HL-60 (cell line): ENCODE measurements around the gene SORCS2.

Experiments used
- DNase-seq, 2 experiments: peaks; one replicate each; pipeline ENCODE4 v3.0.0-alpha.2; 2010 to 2020; ENCODE audit warnings: low read depth in 1 of 2, low spot score in 1 of 2
- H3K27ac ChIP-seq: fragments of 250-450 bp; sonication (Bioruptor Pico); replicated peaks from 2 replicates; pipeline ENCODE4 v1.5.1; 2020; ENCODE audit warnings: mild to moderate bottlenecking, moderate library complexity
- H3K27me3 ChIP-seq: fragments of 250-450 bp; sonication (Bioruptor Pico); 2 replicates; pipeline ENCODE4 v1.5.1; 2021; ENCODE audit warnings: mild to moderate bottlenecking, moderate library complexity; ENCODE audit not compliant: insufficient read depth, poor library complexity, severe bottlenecking
- H3K4me3 ChIP-seq: replicated peaks from 2 replicates; pipeline ENCODE4 v1.5.1; 2011; ENCODE audit warnings: mild to moderate bottlenecking, control low read depth, low read length; ENCODE audit not compliant: insufficient read depth
- GABPA ChIP-seq: IDR thresholded peaks from 2 replicates; pipeline ENCODE4 v1.6.1; 2012; ENCODE audit warnings: low read depth
- POLR2AphosphoS5 ChIP-seq: IDR thresholded peaks from 2 replicates; pipeline ENCODE4 v1.6.1; 2012; ENCODE audit warnings: low read depth
- REST ChIP-seq: IDR thresholded peaks from 2 replicates; pipeline ENCODE4 v1.6.1; 2012; ENCODE audit warnings: low read depth; ENCODE audit not compliant: insufficient replicate concordance
- SPI1 ChIP-seq: IDR thresholded peaks from 2 replicates; pipeline ENCODE4 v1.6.1; 2012; ENCODE audit warnings: low read depth, mild to moderate bottlenecking, borderline replicate concordance
- TF ChIP-seq, protein P1 (sequence below): IDR thresholded peaks from one replicate; pipeline ENCODE4 v1.5.1; 2011; ENCODE audit warnings: low read length, control low read depth, inconsistent platforms; ENCODE audit not compliant: insufficient read depth

Gene SORCS2

DNA sequence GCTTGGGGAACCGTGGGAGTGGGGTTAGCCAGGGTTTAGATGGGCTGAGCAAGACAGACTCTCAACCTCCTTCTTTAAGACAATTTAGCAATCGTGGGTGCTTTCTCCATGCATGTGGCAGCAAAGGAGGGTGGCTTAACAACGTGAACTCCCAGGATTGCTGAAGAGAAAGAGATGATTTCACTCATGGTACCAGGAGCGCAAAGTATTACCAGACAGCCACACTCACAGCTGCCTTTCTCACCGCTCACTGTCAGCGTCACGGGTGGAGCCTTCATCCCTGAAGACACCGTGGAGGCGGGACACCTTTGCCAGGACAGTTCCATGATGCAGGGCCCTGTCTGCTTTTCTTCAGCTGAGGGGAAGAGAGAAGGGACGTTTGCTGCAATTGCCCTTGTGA, 454.8 kb downstream of the SORCS2 start:
- no peak for DNase-seq
- 0 out of 2 replicates have a peak overlapping the region, but pooled peaks have one; percentile 44 for H3K27ac ChIP-seq
- H3K4me3 ChIP-seq = no peak overlapping the region
- H3K27me3 ChIP-seq = no peaks in the 10 kb centered on the region
- TF ChIP-seq REST = no peak
- TF ChIP-seq, protein P1, sequence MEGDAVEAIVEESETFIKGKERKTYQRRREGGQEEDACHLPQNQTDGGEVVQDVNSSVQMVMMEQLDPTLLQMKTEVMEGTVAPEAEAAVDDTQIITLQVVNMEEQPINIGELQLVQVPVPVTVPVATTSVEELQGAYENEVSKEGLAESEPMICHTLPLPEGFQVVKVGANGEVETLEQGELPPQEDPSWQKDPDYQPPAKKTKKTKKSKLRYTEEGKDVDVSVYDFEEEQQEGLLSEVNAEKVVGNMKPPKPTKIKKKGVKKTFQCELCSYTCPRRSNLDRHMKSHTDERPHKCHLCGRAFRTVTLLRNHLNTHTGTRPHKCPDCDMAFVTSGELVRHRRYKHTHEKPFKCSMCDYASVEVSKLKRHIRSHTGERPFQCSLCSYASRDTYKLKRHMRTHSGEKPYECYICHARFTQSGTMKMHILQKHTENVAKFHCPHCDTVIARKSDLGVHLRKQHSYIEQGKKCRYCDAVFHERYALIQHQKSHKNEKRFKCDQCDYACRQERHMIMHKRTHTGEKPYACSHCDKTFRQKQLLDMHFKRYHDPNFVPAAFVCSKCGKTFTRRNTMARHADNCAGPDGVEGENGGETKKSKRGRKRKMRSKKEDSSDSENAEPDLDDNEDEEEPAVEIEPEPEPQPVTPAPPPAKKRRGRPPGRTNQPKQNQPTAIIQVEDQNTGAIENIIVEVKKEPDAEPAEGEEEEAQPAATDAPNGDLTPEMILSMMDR = no peak
- TF ChIP-seq GABPA = no peak
- TF ChIP-seq POLR2AphosphoS5 = no peak
- no peak for TF ChIP-seq SPI1

DNA sequence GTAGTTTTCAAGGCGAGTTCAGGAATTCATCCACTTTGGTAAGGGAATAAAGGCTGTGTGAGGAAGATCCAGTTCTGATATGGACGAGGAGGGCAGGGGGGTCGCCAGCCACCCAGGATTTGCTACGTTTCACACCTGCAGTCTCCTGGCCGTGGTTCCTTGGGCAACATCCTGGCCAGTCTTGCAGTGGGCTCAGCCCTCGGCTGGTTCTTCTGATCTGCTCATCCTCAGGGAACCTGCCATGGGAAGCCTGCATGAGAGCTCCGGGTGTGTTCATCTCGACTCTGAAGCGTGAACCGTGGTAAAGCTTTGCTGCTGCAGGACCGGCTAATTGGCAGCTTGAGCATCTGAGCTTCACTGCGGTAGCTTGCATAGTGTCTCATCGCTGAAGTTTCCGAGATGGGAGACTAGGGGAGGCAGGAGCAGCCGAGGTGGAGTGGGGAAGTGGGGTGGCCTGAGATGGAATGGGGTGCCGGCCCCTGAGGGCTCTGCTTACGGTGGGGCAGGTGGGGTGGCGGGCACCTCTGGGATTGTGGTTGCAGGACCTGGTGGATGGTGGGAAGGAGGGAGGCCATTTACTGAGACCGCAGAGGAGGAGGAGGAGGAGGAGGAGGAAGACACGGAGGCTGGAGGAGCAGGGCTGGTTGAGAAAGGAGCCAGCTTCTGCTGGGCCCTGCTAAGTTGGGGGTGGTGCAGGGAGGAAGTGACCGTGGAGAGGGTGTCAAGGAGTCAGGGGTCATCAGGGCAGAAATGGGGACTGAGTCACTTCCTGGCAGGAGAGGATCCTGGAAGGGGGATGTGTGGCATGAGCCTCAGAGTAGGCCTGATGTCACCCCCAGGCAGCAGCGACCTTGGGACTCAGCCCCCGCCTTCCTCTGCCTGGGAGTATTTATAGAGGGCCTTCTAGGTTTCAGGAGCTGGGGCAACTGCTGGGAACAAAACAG, 455.5 kb downstream of the SORCS2 start:
- DNase-seq = peak; percentile 13 to 51
- TF ChIP-seq, protein P1 = no peak
- TF ChIP-seq POLR2AphosphoS5 = no peak
- no peak for TF ChIP-seq SPI1
- TF ChIP-seq REST = no peak
- no peak for TF ChIP-seq GABPA

DNA sequence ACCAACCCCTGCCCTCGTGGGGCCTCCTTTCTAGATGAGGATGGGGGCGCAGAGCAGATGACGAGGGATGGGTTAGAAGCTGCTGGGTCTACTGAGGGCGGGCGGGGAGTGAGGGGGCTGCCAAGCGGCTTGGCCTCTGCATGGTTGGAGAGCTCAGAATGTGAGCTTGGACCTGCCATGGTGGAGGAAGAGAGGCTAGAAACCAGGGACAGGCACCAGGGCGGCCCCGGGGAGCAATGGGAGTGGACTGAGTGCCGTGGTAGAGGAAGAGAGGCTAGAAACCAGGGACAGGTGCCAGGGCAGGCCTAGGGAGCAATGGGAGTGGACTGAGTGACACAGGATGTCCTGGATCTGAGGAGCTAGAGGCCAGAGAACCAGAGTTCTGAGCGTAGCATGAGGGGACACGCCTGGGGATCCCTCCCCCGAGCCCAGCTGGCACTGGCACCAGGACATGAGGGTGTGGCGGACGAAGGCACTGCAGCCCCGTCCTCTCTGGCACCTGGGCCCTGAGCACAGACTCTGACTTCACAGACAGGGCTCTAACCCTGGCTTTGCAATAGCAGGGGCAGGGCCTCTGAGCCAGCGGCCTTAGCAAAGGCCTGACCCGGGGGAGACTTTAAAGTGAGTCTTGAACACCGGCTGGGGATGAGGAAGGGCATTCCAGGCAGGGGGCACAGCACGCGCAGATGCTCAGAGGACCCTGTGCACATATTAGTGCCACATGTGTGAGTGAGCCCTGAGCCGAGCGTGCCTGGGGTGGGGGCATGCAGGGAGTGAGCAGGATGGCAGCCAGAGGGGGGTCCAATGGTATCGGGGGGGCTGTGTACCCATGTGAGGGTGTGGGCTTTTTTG, 456.4 kb downstream of the SORCS2 start:
- Histone ChIP-seq H3K27me3 (no peaks in the 10 kb centered on the region), H3K27ac (peak overlapping the region; percentile 53), H3K4me3 (no peak overlapping the region)
- no peak for DNase-seq
- TF ChIP-seq POLR2AphosphoS5 (no peak), SPI1 (no peak), GABPA (no peak), REST (no peak)
- TF ChIP-seq, protein P1 = no peak

More for the DNA sequence above, 455.5 kb downstream of the SORCS2 start:
- Histone ChIP-seq H3K4me3 (no peak overlapping the region), H3K27ac (peak overlapping the region; percentile 44), H3K27me3 (no peaks in the 10 kb centered on the region)
